OCI-LY7 (cell line): Measurements from ENCODE around the gene ABR. TPM values are rescaled to one million over a fixed set of nuclear protein-coding genes. Genes with fewer than 3 reads are reported as not detected.
A peak's percentile ranks its signal among the peaks of the same experiment; 100 is the strongest.

ENCODE experiments used
- Bru-seq: library from RNA; stranded (reverse); fragments of 400-500 nt; gene quantifications from one replicate; lab custom pipeline; 2021; lab: Mats Ljungman, UMichigan
- BruChase-seq, 2 experiments: library from RNA; stranded (reverse); fragments of 400-500 nt; gene quantifications; one replicate each; lab custom pipeline; 2021; lab: Mats Ljungman, UMichigan
- BruUV-seq: library from RNA; stranded (reverse); fragments of 400-500 nt; replicated peaks from 2 replicates; lab custom pipeline; 2021; lab: Mats Ljungman, UMichigan
- CTCF ChIA-PET: fragments of 300-600 bp; sonication (Branson Sonifier 250); formaldehyde crosslinking; loops from one replicate; lab custom pipeline; 2022; ENCODE audit warnings: antibody characterized with exemption; ENCODE audit not compliant: unreplicated experiment; lab: Charles Lee
- POLR2A ChIA-PET: fragments of 300-600 bp; sonication (Branson Sonifier 250); formaldehyde crosslinking; loops from one replicate; lab custom pipeline; 2022; ENCODE audit warnings: antibody characterized with exemption; lab: Charles Lee
- DNase-seq: peaks from one replicate; pipeline ENCODE4 v3.0.0-alpha.2; 2015; ENCODE audit warnings: low spot score
- H2AFZ ChIP-seq: fragments of 200-600 bp; sonication (generic), shearing (Covaris generic); 2 replicates; pipeline ENCODE4 v1.6.1; 2014; ENCODE audit warnings: mild to moderate bottlenecking, antibody characterized with exemption, low read length, moderate library complexity
- H3K27ac ChIP-seq: fragments of 200-600 bp; sonication (generic); 2 replicates; pipeline ENCODE4 v1.5.1; 2014; ENCODE audit warnings: mixed run types, low read depth, mild to moderate bottlenecking, moderate library complexity, low read length, inconsistent platforms; ENCODE audit not compliant: poor library complexity, severe bottlenecking
- H3K36me3 ChIP-seq: fragments of 200-600 bp; sonication (generic); 2 replicates; pipeline ENCODE4 v1.6.1; 2014; ENCODE audit warnings: mild to moderate bottlenecking, antibody characterized with exemption, low read length, moderate library complexity, mixed read lengths; ENCODE audit not compliant: insufficient read depth
- H3K4me1 ChIP-seq: fragments of 200-600 bp; sonication (generic); 2 replicates; pipeline ENCODE4 v1.5.1; 2014; ENCODE audit warnings: mild to moderate bottlenecking, low read length; ENCODE audit not compliant: insufficient read depth, poor library complexity, severe bottlenecking
- H3K4me2 ChIP-seq: fragments of 200-600 bp; sonication (generic); 2 replicates; pipeline ENCODE4 v1.6.1; 2014; ENCODE audit warnings: mild to moderate bottlenecking, low read length
- H3K4me3 ChIP-seq: fragments of 200-600 bp; sonication (generic); 2 replicates; pipeline ENCODE4 v1.5.1; 2014; ENCODE audit warnings: mild to moderate bottlenecking, low read depth, low read length; ENCODE audit not compliant: poor library complexity, severe bottlenecking
- H3K79me2 ChIP-seq: fragments of 200-600 bp; sonication (generic); 2 replicates; pipeline ENCODE4 v1.6.1; 2016; ENCODE audit warnings: low read depth, mild to moderate bottlenecking, low read length, moderate library complexity, mixed read lengths; ENCODE audit not compliant: insufficient read depth
- H3K9me2 ChIP-seq: fragments of 200-600 bp; sonication (generic); 2 replicates; pipeline ENCODE4 v1.6.1; 2016; ENCODE audit warnings: mild to moderate bottlenecking, low read length, mixed read lengths; ENCODE audit not compliant: insufficient read depth
- H3K9me3 ChIP-seq: fragments of 200-600 bp; sonication (generic); 2 replicates; pipeline ENCODE4 v1.6.1; 2014; ENCODE audit warnings: mild to moderate bottlenecking, mixed run types, low read length, mixed read lengths
- H4K20me1 ChIP-seq: fragments of 200-600 bp; sonication (generic); 2 replicates; pipeline ENCODE4 v1.6.1; 2014; ENCODE audit warnings: mild to moderate bottlenecking, antibody characterized with exemption, low read length, moderate library complexity, mixed read lengths; ENCODE audit not compliant: insufficient read depth
- EZH2phosphoT487 ChIP-seq: fragments of 200-600 bp; sonication (generic); IDR thresholded peaks from 2 replicates; pipeline ENCODE4 v1.6.1; 2018; ENCODE audit warnings: low read depth, borderline replicate concordance, mild to moderate bottlenecking, mixed run types, antibody characterized with exemption, low read length, moderate library complexity, mixed read lengths
- intact Hi-C: fragments of 100-400 bp; cut with micrococcal nuclease; formaldehyde crosslinking; loops from one replicate; pipeline ENCODE4 v1.10.0; 2022; ENCODE audit not compliant: unreplicated experiment
- long read RNA-seq: library from polyadenylated mRNA; stranded (forward); transcript quantifications from one replicate; pipeline ENCODE4 v2.0.0, GENCODE V29; 2022
- total RNA-seq, 2 experiments: library from RNA; depleted of rRNA in 1 of 2; stranded (reverse); fragments of >200 nt in 1 of 2; shearing (Covaris generic) in 1 of 2; gene quantifications; 2 replicates each; pipeline ENCODE4 v1.2.3, GENCODE V29; 2014 to 2022
- TF ChIP-seq, protein P1 (sequence below): fragments of 200-600 bp; sonication (generic); conservative IDR thresholded peaks from 2 replicates; pipeline ENCODE4 v1.5.1; 2014; ENCODE audit warnings: mild to moderate bottlenecking, antibody characterized with exemption, low read length, moderate library complexity, mixed read lengths

The ABR gene
- total RNA-seq (2014; rRNA removed; shearing (Covaris generic)) (153 and 164 TPM in 2 replicates), total RNA-seq (2022) (181 and 199 TPM in 2 replicates), Bru-seq, nascent RNA (percentile 62 among the genes with signal in this experiment), BruChase-seq, experiment 1, labeled RNA remaining after a 6-hour chase (percentile 78 among the genes with signal in this experiment), BruChase-seq, experiment 2, labeled RNA remaining after a 2-hour chase (percentile 72 among the genes with signal in this experiment)
- long read RNA-seq, partial matches to known transcripts: 15 of 79 reads
- long read RNA-seq, other reads (novel, unspliced or antisense): 61 of 79 reads

GRCh38 chr17:1179818-1180742 is at the start of gene ABR:
Gene ABR, minus strand, starts transcription at chr17:1179981. Its CDS starts 254 bp downstream, at chr17:1179727.
- no peak for TF ChIP-seq EZH2phosphoT487
- TF ChIP-seq, protein P1, sequence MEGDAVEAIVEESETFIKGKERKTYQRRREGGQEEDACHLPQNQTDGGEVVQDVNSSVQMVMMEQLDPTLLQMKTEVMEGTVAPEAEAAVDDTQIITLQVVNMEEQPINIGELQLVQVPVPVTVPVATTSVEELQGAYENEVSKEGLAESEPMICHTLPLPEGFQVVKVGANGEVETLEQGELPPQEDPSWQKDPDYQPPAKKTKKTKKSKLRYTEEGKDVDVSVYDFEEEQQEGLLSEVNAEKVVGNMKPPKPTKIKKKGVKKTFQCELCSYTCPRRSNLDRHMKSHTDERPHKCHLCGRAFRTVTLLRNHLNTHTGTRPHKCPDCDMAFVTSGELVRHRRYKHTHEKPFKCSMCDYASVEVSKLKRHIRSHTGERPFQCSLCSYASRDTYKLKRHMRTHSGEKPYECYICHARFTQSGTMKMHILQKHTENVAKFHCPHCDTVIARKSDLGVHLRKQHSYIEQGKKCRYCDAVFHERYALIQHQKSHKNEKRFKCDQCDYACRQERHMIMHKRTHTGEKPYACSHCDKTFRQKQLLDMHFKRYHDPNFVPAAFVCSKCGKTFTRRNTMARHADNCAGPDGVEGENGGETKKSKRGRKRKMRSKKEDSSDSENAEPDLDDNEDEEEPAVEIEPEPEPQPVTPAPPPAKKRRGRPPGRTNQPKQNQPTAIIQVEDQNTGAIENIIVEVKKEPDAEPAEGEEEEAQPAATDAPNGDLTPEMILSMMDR: no peak
- Histone ChIP-seq H2AFZ (no peak within 1 kb of the TSS), H3K4me1 (peaks cover 55% of the 10 kb centered on the region), H3K36me3 (peaks cover 9% of the 10 kb centered on the region; the same call in 1 of the 2 replicates), H3K9me2 (no peaks in the 10 kb centered on the region), H3K9me3 (no peaks in the 10 kb centered on the region), H3K27ac (peak within 1 kb of the TSS; percentile 90), H3K79me2 (peaks cover 55% of the 10 kb centered on the region), H3K4me2 (peak within 1 kb of the TSS; percentile 96), H3K4me3 (peak within 1 kb of the TSS; percentile 74), H4K20me1 (peaks cover 16% of the 10 kb centered on the region)
- POLR2A ChIA-PET: interaction anchor here (1.7 to 3.2 kb wide), 4 partner anchors 18 to 48 kb away, joined by 6 to 13 read pairs (median 10); no protein-coding TSS in a partner anchor
- CTCF ChIA-PET: no interaction called here
- BruUV-seq: no TSS peak
- intact Hi-C loops: loop anchor here (1.0 to 2.0 kb wide), 2 partner anchors 49 to 56 kb away; no protein-coding TSS in a partner anchor
- DNase-seq: peak; percentile 62

- BruUV-seq: no TSS peak
- peak; percentile 85 for DNase-seq
- ChIA-PET POLR2A (interaction anchor here (0.6 to 5.0 kb wide), 6 partner anchors 9 to 160 kb away, joined by 3 to 57 read pairs (median 12); no protein-coding TSS in a partner anchor), CTCF (interaction anchor here (1.0 to 2.8 kb wide), 2 partner anchors 13 to 29 kb away, joined by 6 to 7 read pairs; no protein-coding TSS in a partner anchor)
- no peak for TF ChIP-seq EZH2phosphoT487
- TF ChIP-seq, protein P1: no peak
- Histone ChIP-seq H3K4me3 (peak overlapping the region; percentile 88), H3K36me3 (peaks cover 34% of the 10 kb centered on the region), H3K9me2 (no peaks in the 10 kb centered on the region), H3K4me2 (peak overlapping the region; percentile 98), H3K4me1 (peaks cover 33% of the 10 kb centered on the region), H2AFZ (no peak overlapping the region), H3K79me2 (peaks cover 39% of the 10 kb centered on the region), H4K20me1 (peaks cover 21% of the 10 kb centered on the region; the same call in 1 of the 2 replicates), H3K27ac (peak overlapping the region; percentile 86), H3K9me3 (no peaks in the 10 kb centered on the region)
- intact Hi-C loops: loop anchor here (2.0 kb wide), 2 partner anchors 49 to 107 kb away; no protein-coding TSS in a partner anchor
Measured at GRCh38 chr17:1229349-1229899, 49.6 kb upstream of the ABR start.
